Body of pancreas (tissue), 4 donors: ENCODE data around the gene CCL4L2.
"Not testable (repeated sequence)": the region's sequence is repeated elsewhere in the genome, so short reads cannot be mapped to it uniquely, and the experiment has no call there.

Experiments
- POLR2A ChIP-seq, 3 donors: fragments of 450-650 bp; IDR thresholded peaks; one replicate each; pipeline ENCODE4 v1.6.1; 2016; ENCODE audit warnings: antibody characterized with exemption in 3 of 3, mild to moderate bottlenecking in 2 of 3
- TF ChIP-seq, protein P1 (sequence below), 7 experiments: fragments of 450-650 bp in 4 of 7; fragments of 200-600 bp in 3 of 7; sonication (generic) in 3 of 7; IDR thresholded peaks; one replicate each; pipeline ENCODE4 v1.5.1; 2016 to 2019; ENCODE audit warnings: antibody characterized with exemption in 7 of 7

DNA sequence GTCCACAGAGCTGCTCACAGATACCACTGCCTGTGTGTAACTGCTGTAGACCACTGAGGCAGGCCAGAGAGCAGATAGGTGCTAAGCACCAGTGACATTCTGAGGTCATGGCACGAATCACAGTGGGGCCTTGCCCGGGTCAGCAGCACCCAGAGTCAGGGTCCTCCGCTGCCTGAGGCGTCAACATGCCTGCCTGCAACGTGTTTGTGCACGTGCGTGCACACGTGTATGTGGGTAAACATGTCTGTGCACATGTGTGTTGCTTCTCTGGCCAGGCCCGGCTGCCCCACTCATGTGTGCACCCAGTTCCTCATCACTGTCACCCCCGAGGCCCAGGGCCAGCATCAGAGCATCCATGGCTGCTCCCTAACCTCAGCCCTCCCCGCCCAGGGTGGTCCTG is 34.3 kb upstream of the CCL4L2 start, which contains the start of gene TBC1D3B:
- TF ChIP-seq, protein P1, sequence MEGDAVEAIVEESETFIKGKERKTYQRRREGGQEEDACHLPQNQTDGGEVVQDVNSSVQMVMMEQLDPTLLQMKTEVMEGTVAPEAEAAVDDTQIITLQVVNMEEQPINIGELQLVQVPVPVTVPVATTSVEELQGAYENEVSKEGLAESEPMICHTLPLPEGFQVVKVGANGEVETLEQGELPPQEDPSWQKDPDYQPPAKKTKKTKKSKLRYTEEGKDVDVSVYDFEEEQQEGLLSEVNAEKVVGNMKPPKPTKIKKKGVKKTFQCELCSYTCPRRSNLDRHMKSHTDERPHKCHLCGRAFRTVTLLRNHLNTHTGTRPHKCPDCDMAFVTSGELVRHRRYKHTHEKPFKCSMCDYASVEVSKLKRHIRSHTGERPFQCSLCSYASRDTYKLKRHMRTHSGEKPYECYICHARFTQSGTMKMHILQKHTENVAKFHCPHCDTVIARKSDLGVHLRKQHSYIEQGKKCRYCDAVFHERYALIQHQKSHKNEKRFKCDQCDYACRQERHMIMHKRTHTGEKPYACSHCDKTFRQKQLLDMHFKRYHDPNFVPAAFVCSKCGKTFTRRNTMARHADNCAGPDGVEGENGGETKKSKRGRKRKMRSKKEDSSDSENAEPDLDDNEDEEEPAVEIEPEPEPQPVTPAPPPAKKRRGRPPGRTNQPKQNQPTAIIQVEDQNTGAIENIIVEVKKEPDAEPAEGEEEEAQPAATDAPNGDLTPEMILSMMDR (IDR thresholded peaks at IDR 0.05) = not testable (repeated sequence)
- not testable (repeated sequence) for TF ChIP-seq POLR2A (IDR thresholded peaks at IDR 0.05)
